Islet of Langerhans (tissue), 1 donor: ENCODE results near the gene MXRA5.
"Not testable (repeated sequence)": the region's sequence is repeated elsewhere in the genome, so short reads cannot be mapped to it uniquely, and the experiment has no call there.

Experiments used
- FAIRE-seq: peaks from one replicate; lab custom pipeline; 2011; peaks lifted over from hg19 to GRCh38; lab: Jason Lieb, UNC

Gene MXRA5

GRCh38 chrX:3320471-3321046 is 25.9 kb downstream of the MXRA5 start:
- no peak for FAIRE-seq

GRCh38 chrX:3317191-3317718 is 29.2 kb downstream of the MXRA5 start:
- no peak for FAIRE-seq

GRCh38 chrX:3312109-3312508 is 34.3 kb downstream of the MXRA5 start:
- no peak for FAIRE-seq

- FAIRE-seq, result no peak
Measured at GRCh38 chrX:3307881-3308280, 38.6 kb downstream of the MXRA5 start.

GRCh38 chrX:3299636-3300035 is 46.8 kb downstream of the MXRA5 start:
- FAIRE-seq, result no peak

- no peak for FAIRE-seq
Measured at GRCh38 chrX:3295731-3296130, 50.7 kb downstream of the MXRA5 start.

GRCh38 chrX:3293251-3293650 is 53.2 kb downstream of the MXRA5 start:
- no peak for FAIRE-seq

- no peak for FAIRE-seq
Measured at GRCh38 chrX:3290561-3290960, 55.9 kb downstream of the MXRA5 start.

- no peak for FAIRE-seq
Measured at GRCh38 chrX:3286196-3286945, 60.1 kb downstream of the MXRA5 start.

- FAIRE-seq, result no peak
Measured at GRCh38 chrX:3280706-3281105, 65.7 kb downstream of the MXRA5 start.

GRCh38 chrX:3273668-3274067 is 72.8 kb downstream of the MXRA5 start:
- not testable (repeated sequence) for FAIRE-seq

GRCh38 chrX:3271834-3272186 is 74.6 kb downstream of the MXRA5 start:
- no peak for FAIRE-seq

GRCh38 chrX:3271183-3271833 is 75.1 kb downstream of the MXRA5 start:
- no peak for FAIRE-seq

GRCh38 chrX:3268829-3269228 is 77.6 kb downstream of the MXRA5 start:
- no peak for FAIRE-seq

- FAIRE-seq, result no peak
Measured at GRCh38 chrX:3263681-3264126, 82.7 kb downstream of the MXRA5 start.

GRCh38 chrX:3262901-3263300 is 83.6 kb downstream of the MXRA5 start:
- no peak for FAIRE-seq
